Stimulated activated CD8-positive, alpha-beta memory T cell treated with anti-CD3 and anti-CD28 coated beads, Interleukin-7, amount 100 ng/mL, for 1 hour (primary cell): ENCODE results near the gene TMEM255A.
"Not testable (repeated sequence)": the region's sequence is repeated elsewhere in the genome, so short reads cannot be mapped to it uniquely, and the experiment has no call there.

Experiments used
- DNase-seq, 2 donors: peaks; one replicate each; pipeline ENCODE4 v3.0.0-alpha.2; 2020; ENCODE audit warnings: low read depth in 2 of 2

TMEM255A gene

DNA sequence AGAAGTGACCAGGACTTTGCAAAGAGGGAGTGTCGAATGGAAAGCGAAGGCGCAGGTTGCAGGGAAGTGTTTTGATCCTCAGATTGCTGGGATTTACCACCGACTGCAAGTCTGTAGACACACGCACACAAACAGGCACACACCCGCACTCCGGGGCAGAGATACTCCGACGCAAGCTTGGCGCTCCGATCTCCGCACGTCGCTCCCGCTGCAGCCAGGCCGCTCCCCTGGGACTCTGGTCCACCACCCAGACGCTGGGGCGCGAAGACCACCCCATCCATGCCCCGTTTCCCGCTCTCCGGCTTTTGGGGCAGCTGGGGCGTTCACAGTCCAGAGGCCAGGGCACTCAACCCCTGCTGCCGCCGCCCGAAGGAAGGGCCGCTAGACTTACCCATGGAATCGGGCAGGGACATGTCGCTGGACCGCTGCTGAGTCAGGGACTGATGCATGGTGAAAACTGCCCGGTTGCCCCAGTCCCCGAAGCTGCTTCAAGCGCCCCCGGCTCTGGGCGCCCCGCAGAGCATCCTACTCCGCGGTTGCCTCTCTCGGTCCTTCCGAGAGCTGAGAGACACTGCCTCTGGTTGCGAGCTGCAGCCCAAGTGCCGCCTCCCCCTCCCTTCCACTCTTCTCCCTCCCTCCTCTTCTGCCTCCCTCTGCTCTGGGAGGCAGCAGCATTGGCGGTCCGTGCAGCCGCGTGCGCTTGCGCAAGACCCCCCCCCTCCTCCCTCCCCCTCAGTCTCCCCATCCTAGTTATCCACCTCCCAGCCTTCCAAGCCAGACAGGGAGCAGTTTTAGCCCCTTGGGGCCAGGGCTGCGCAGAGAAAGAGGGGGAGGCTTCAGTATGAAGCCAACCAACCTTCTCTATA lies at the start of gene TMEM255A:
TSS of gene TMEM255A (minus strand) at position 601 of the 866 bp plus-strand sequence. CDS start at position 449, 152 bp downstream.
- no peak for DNase-seq

DNA sequence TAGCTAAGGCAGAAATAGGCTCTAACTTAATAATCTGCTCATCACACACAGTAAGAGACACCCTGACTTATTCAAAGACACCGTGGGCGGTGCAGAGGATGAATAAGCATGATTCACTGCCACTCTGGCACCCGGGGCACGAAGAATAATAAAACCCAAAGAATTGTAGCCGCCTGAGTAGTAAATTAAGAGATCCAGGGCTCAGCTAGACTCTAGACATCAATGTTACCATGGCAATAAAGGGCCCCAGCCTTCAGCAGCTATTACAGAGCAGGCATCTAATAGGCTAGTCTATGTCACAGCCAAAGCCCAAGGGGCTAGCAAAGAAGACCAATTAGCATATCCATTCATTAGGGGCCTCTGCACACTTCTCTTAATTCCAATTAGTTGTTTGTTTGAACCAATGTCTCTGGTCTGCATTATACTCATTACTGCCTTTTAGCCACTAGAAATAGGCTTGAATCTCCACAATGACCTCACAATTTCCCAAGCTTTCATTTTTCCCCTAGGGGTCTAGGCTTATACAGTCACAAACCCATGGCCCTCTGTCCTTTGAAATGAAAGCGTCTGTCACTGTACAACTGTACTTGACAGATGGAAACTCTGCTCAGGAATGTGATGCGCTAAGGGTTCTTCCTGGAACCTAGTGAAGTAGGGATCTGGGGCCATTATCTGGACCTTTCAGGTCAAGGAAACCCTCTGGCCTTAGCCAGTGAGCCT lies 47.6 kb upstream of the TMEM255A start:
- no peak for DNase-seq

DNA sequence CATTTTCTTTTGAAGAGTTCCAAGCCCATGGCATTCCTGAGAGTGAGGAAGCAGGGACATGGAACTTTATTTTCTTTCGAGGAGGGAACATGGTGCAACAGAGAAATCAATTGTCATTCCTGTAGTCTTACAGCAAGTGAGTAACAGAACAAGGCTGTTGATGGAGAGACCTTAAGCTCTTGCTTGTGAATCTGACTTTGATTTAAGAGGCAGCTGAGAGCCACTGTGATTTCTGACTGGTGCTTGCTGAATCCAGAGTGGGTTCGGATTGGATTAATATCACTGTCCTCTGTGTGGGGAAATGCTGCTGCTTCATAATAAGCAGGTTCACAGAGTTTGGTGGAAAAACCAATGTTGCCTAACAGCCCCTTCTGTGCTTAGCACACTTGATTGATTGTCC lies 45.9 kb upstream of the TMEM255A start:
- no peak for DNase-seq

DNA sequence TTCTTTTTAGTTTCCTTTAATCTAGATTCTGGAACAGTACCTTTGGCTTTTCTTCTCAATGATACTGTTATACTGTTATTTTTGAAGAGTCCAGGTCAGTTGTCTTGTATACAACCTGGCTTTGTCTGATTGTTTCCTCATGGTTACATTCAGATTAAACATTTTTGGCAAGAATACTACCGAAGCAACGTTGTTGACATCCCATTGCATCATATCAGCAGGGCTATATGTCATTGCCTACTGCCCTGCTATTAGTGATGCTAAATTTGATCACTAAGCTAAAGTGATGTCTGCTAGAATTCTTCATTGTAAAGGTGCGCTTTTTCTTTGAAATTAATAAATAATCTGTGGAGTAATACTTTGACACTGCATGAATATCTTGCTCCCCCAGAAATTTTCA lies 44.8 kb upstream of the TMEM255A start:
- no peak for DNase-seq

DNA sequence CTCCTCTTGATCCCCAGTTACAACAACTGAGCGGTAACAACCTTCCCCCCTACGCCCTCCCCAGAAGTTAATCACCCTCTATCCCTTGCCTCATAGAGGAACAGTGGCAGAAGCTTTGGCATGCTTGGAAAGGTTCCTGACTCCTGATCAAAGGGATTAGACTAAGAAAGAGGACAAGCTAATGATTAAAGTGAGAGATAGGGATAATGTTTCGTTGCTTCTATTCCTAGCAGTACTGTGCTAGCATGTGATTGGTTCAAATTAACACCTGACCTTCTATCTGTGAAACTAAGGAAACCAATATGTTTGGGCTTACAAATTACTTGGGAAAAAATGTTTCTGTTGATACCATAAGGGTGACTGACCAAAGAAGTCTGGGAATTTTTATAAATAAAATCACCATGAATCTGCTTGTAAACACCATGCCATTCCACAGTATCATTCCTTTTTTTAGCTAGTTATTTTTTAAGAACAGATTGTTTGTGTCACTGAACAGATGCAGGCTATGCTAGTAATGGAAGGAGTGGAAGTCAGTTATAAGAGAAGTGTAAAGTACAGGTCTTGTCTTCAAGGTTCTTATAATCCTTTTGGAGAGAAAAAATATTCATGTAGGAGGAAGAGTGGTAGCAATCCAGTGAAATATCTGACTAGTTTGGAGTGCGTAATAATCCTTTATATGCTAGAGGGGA lies 39.3 kb upstream of the TMEM255A start:
- no peak for DNase-seq

DNA sequence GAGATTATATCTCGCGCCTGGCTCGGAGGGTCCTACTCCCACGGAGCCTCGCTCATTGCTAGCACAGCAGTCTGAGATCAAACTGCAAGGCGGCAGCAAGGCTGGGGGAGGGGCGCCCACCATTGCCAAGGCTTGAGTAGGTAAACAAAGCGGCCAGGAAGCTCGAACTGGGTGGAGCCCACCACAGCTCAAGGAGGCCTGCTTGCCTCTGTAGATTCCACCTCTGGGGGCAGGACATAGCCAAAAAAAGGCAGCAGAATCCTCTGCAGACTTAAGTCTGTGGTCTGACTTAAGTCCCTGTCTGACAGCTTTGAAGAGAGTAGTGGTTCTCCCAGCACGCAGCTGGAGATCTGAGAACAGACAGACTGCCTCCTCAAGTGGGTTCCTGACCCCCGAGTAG lies 33.3 kb upstream of the TMEM255A start:
- not testable (repeated sequence) for DNase-seq

DNA sequence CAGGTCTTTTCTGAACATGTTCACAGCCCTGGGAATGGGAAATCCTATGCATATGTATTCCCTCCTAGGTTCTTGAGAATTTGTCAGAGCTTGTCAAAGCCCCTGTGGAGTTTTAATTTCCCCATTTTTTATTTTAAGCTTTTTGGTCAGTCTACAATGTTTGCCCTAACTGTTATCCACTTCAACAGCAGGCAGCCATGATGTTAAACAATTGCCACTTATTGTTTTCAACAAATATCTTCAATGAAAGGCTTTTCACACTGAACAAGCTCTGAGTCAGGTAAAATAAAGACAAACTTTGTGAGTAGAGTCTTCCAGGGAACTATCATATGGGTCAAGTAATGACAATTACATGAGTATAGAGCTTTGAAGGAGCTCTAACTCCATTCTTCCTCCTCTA lies 25.6 kb upstream of the TMEM255A start:
- DNase-seq: no peak

DNA sequence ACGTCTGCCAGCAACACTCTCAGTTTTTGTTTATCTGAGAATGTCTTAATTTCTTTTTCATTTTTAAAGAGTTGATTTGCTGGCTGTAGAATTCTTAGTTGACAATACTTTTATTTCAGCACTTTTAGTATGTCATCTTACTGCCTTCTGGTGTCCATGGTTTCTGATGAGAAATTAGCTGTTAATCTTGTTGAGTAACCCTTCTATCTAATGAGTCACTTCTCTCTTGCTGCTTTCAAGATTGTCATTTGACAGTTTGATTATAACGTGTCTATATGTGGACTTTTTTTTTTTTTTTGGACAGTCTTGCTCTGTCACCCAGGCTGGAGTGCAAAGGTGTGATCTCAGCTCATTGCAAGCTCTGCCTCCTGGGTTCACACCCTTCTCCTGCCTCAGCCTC lies 24.0 kb upstream of the TMEM255A start:
- DNase-seq: no peak

DNA sequence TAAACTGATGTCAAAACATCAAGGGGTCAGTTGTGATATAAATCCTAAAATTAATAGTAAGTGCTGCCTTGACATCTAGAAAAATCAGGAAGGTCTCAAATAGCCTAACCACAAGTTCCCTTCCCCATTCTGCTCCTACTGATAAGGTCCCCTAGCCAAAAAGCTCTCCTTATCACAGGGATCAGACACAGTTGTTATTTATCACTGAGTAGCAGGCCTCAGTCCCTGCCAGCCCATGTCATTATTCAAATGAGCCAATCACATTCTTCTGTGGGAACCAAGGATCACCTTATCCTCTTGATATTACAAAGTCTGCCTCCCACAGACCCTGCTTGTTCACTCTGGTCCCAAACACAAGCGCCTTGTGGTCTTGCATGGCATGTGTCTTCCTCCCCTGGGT lies 23.3 kb upstream of the TMEM255A start:
- no peak for DNase-seq

DNA sequence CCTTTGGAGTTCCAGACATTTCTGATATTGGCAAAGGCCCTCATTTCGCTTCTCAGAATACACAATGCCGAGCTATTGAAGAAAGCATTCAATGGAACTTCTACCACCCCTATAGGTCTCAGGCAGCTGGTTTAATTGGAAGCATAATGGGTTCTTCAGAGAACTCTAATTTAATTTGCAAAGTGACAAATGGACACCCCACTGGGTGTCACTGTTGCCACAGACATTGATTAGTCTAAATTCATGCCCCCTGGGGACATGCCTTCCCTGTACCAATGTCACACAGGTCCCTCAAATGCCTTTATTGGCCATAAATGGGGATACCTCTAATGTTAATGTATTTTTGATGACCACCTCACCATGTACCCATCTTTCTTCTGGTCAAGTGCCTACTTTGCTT lies 22.9 kb upstream of the TMEM255A start:
- no peak for DNase-seq

DNA sequence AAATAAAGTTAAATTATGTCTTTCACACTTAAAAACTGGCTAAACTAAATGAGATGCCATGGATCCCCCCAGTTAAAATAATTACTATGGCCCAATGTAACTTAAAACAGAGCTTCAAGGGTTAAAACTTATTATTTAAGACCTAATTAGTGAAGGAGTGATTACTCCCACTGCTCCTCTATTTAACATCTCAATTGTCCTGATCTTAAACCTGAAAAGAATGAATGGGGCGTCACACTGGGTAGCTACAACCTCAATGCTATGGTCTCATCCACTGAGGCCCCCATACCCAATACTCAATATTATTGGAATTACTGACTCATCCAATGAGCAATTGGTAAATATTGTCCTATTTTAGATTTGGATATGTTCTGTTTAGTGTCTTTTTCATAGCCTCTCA lies 21.1 kb upstream of the TMEM255A start:
- DNase-seq: no peak

DNA sequence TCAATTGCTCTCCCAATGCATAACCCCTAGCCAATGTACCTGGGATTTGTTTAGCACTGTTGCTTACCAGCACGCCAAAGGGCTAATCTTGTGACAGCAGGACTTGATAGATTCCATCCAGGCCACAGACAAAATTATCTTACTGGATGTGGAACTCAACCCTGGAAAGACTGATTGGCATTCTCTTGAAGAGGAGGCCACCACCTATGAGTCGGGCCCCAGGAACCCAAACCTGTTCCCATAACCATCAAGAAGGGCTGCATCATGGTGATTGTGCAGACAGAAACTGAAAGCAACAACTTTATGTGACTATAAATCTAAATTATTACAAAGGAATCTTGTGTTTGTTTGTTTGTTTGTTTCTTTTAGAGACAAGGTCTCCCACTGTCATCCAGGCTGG lies 19.9 kb upstream of the TMEM255A start:
- DNase-seq: no peak

DNA sequence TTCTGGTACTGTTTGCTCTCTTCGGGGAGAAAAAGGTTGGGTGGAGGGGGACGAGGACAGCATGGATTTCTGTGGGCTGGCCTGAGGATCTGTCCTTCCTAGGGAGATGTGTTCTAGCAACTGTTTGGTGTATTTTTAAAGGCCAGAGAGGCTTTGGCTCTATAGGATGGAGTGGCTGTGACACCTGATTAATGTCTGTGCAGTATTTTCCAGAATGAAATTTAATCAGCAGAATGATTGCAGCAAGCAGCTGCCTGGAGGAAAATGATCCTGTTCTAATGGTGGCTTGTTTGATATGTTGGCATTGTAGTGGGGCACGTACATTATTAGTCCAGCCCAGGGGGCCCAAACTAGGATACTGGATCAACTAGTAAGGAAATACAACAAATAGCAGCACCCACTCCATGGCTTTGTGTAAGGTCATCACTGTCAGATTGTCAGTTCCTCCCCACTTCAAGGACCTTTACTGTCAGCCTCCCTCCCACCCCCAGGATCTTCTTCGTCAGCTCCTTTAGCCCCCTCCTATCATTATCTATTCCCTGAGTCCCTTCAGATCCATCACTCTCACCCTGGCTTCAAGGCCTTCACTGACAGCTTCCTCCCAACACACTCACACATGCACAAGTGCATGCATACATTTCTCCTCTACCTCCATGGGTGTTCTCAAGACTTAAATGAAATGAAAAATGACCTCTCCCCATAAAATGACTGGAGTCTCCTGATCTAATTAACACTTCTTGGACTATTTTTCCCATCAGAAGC lies 10.4 kb upstream of the TMEM255A start:
- no peak for DNase-seq

DNA sequence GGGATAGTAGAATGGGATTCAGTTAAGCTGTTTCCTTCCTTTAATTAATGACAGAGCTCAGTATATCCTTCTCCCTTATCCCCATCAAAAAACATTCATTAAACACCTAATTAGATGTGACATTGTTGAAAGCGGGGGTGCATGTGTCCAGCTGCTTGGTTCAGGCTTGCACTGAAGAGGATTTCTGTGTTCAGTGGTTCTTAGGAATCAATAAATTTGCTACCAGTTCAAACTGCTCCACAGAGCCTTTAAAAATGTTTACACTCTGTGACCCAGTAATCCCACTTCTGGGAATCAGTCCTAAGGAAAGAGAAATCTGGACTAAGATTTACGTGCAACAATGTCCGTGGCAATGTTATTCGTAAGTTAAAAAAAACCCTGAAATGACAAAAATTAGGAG lies 7.2 kb upstream of the TMEM255A start:
- no peak for DNase-seq

DNA sequence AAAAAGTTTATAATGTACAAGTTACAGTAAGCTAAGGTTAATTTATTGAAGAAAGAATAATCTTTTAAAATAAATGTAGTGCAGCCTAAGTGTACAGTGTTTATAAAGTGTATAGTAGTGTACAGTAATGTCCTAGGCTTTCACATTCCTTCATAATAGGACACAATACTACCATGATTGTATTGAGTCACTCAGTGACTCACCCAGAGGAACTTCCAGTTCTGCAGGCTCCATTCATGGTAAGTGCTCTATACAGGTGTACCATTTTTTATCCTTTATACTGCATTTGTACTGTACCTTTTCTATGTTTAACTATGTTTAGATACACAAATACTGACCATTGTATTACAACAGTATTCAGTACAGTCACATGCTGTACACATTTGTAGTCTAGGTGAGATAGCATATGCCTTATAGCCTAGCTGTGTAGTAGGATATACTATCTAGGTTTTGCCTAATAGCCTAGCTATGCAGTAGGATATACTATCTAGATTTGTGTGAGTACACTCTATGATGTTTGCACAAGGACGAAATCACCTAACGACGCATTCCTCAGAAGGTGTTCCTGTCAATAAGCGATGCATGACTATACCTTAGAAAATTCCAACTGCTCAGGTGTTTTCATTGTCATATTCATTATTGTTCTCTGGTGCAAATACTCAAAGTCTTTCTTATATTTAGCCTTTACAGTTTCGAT lies 5.5 kb upstream of the TMEM255A start:
- no peak for DNase-seq

DNA sequence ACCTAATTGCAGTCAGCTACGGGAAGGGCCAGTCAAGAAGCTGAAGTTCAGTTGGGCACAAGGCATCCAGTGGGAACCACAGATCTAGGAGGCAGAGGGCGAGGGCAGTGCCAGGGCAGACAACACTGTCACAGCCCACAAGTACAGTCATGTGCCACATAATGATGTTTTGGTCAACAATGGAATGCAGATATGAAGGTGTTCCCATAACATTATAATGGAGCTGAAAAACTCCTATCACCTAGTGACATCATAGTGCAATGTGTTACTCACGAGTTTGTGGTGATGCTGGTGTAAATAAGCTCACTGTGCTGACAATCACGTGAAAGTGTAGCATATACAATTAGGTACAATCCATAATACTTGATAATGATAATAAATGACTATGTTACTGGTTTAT lies 4.5 kb upstream of the TMEM255A start:
- DNase-seq: no peak

DNA sequence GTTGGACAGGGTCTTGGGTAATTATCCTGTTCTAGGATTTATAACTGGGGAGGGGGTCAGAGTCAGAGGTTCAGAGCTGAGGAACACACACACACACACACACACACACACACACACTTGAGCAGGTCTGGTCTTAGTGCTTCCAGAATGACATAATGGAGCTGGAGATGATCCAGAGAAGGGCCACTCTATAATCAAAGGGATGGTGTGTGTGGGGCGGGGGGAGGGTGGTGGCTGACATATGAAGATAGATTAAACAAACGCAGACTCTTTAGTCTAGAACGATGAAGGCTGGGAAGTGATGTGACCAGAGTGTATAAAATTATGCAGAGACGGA lies 434 bp upstream of the TMEM255A start:
- no peak for DNase-seq

DNA sequence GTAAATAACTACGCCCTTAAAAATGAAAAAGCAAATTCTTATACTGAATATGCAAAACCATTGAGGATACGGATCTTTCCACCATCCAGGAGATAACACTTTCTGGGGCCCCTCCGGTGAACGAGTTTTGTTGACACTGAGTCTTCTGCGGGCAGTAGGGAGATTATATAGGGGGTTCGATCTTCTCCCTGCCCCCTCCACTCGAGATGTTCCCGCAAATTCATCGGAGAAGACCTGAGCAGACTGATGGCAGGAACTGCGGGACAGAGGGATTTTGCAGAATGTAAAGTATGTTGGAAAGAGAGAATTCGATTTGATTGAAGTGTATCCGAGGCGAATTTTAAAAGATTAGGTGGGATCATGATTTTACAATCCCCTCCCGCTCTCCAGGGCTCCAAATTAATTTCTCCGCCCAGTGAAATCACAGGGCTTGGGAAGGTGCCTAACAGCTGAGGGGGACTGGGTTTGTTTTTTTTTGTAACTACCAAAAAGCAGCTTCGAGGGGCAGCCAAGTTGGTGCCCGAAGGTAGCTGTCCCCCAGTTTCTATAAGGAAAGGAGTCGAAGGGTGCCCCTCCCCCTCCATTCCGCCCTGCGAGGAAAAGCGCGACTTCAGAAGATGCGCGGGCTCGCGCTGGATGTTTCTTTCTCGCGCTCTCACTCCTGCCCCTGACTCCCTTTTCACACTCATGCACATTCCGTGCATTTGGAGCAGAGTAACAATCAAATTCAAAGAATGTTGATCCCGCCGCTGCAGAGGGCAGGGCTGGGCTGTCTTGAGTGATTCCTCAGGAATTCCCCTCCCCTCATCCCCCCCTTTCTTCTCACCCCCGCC lies 1.2 kb downstream of the TMEM255A start:
- DNase-seq: no peak

DNA sequence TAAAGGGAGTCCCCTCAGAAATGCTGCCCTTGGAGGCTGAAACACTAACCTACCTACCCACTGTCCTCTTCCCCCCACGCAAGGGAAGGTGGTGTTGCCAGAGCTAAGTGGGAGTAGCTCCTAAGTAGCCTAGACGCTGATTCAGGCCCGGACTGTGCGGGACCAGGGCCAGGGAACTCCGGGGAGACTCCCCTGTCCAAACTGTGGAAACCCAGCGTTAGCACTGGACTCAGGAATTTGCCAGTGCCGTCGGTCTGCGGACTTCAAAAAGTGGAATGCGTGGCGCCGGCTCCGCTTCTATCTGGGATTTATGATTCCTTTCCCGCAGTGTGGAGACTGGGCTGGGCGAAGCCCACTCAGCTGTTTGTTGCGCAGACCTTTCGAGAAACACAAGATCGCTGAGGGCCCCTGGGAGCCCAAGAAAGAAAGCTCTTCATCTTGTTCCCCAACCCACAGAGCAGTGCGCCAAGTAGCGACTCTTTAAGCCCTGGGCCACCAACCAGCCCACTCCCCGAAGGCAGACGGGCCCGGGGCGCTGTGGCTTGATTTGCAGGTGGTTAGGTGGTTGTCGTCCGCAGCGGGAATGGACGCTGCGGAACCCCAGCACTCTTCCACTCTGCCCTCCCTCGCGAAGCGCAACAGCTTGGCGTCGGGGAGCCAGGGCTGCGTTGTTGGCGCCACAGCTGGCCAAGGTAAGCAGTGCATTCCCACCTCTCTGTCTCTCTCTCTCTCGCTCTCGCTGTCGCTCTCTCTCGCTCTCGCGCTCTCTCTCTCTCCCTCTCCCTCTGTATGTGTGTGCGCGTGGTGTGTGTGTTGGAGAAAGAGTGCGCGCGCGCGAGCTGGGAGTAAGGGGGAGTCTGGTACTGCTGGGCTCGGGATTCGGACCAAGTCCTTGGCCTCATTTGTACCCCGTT lies 2.0 kb downstream of the TMEM255A start:
- peak; percentile 40 to 45 for DNase-seq
